Thoracic aorta endothelial cell (primary cell): ENCODE data around the gene PLP2. TPM values are rescaled to one million over a fixed set of nuclear protein-coding genes. Genes with fewer than 3 reads are reported as not detected.

Experiments used
- small RNA-seq: library from RNA; depleted of rRNA; stranded (forward); fragments of <200 nt; gene quantifications from one replicate; pipeline ENCODE3, GENCODE V24; 2012
- total RNA-seq: library from RNA; depleted of rRNA; stranded (reverse); fragments of >200 nt; gene quantifications from 2 replicates; pipeline ENCODE4 v1.2.3, GENCODE V29; 2012

The PLP2 gene
- total RNA-seq, result 56.9 and 83.6 TPM in 2 replicates

GRCh38 chrX:49171752-49172279 lies at the start of gene PLP2:
TSS of gene PLP2 (plus strand) at chrX:49171898. CDS start at chrX:49172001, 103 bp downstream.

GRCh38 chrX:49162620-49163019 lies 9.1 kb upstream of the PLP2 start, which contains the start of gene MAGIX:
TSS of gene MAGIX (plus strand) at chrX:49162758. CDS start at chrX:49162890, 132 bp downstream.

GRCh38 chrX:49186125-49187027 lies 14.7 kb downstream of the PLP2 start, which contains the start of gene PRICKLE3:
TSS of gene PRICKLE3 (minus strand) at chrX:49186373. CDS start at chrX:49186297, 76 bp downstream.

GRCh38 chrX:49199906-49200771 lies 28.4 kb downstream of the PLP2 start, which contains the start of gene SYP:
TSS of gene SYP (minus strand) at chrX:49200193. CDS start at chrX:49200186, 7 bp downstream.

Small RNAs within 50 kb of the gene (small RNA-seq; reads per million reads assigned to genes)
- gene RN7SL262P, result not detected

Other genes with a start within 250 kb of the PLP2 start
- 25.0 and 27.6 TPM in 2 replicates for gene OTUD5, start 214.3 kb upstream of the PLP2 start, total RNA-seq
- 0.13 and 0.36 TPM in 2 replicates for gene KCND1, start 200.1 kb upstream of the PLP2 start, total RNA-seq
- gene GRIPAP1, start 169.6 kb upstream of the PLP2 start, total RNA-seq, result 17.4 and 21.1 TPM in 2 replicates
- 25.9 and 36.5 TPM in 2 replicates for gene TFE3, start 128.5 kb upstream of the PLP2 start, total RNA-seq
- gene CCDC120, start 112.9 kb upstream of the PLP2 start, total RNA-seq, result 1.1 and 1.2 TPM in 2 replicates
- 7.8 and 12.3 TPM in 2 replicates for gene PRAF2, start 97.9 kb upstream of the PLP2 start, total RNA-seq
- 25.5 and 25.7 TPM in 2 replicates for gene WDR45, start 92.0 kb upstream of the PLP2 start, total RNA-seq
- 17.8 and 19.5 TPM in 2 replicates for gene GPKOW, start 48.2 kb upstream of the PLP2 start, total RNA-seq
- gene MAGIX, start 9.1 kb upstream of the PLP2 start, total RNA-seq, result 0.36 and 0.40 TPM in 2 replicates
- gene PRICKLE3, start 14.5 kb downstream of the PLP2 start, total RNA-seq, result 4.8 and 7.5 TPM in 2 replicates
- 0.13 and 0.36 TPM in 2 replicates for gene SYP, start 28.3 kb downstream of the PLP2 start, total RNA-seq
- not detected in 2 replicates for gene CACNA1F, start 61.4 kb downstream of the PLP2 start, total RNA-seq
- gene CCDC22, start 63.6 kb downstream of the PLP2 start, total RNA-seq, result 12.0 and 14.7 TPM in 2 replicates
- gene FOXP3, start 92.8 kb downstream of the PLP2 start, total RNA-seq, result not detected in 2 replicates
- 0.93 and 1.9 TPM in 2 replicates for gene PPP1R3F, start 97.9 kb downstream of the PLP2 start, total RNA-seq
- gene GAGE10, start 131.7 kb downstream of the PLP2 start, total RNA-seq, result not detected in 2 replicates
- not detected in 2 replicates for gene GAGE12J, start 150.1 kb downstream of the PLP2 start, total RNA-seq
- not detected in 2 replicates for gene GAGE13, start 159.7 kb downstream of the PLP2 start, total RNA-seq